Heart right ventricle (tissue), 16 donors: ENCODE data around the gene ANKH. TPM values are rescaled to one million over a fixed set of nuclear protein-coding genes. Genes with fewer than 3 reads are reported as not detected.

Experiments used
- ATAC-seq, 8 donors: fragments of 200-7000 bp; cut with Tn5 transposase; one replicate each; pipeline ENCODE4 v1.9.1; 2020; ENCODE audit warnings: mild to moderate bottlenecking in 8 of 8, moderate library complexity in 8 of 8, moderate number of reproducible peaks in 1 of 8
- DNase-seq, 2 donors: peaks; one replicate each; pipeline ENCODE4 v3.0.0-alpha.2; 2020
- H3K27ac ChIP-seq, 10 donors: fragments of 200-600 bp; sonication (generic) in 2 of 10; one replicate each; pipeline versions ENCODE4 v1.5.0 to v1.8.0; 2020 to 2022; ENCODE audit warnings: mild to moderate bottlenecking in 3 of 10
- H3K27me3 ChIP-seq, 7 donors: fragments of 200-600 bp; one replicate each; pipeline ENCODE4 v1.8.0; 2021 to 2022; ENCODE audit warnings: mild to moderate bottlenecking in 2 of 7
- H3K36me3 ChIP-seq, 9 donors: fragments of 200-600 bp; sonication (generic) in 1 of 9; one replicate each; pipeline versions ENCODE4 v1.5.0 to v1.8.0; 2020 to 2022; ENCODE audit warnings: mild to moderate bottlenecking in 2 of 9
- H3K4me1 ChIP-seq, 9 donors: fragments of 200-600 bp; sonication (generic) in 1 of 9; one replicate each; pipeline versions ENCODE4 v1.5.0 to v1.8.0; 2020 to 2022; ENCODE audit warnings: mild to moderate bottlenecking in 4 of 9
- H3K4me3 ChIP-seq, 10 donors: fragments of 200-600 bp; sonication (generic) in 2 of 10; one replicate each; pipeline versions ENCODE4 v1.5.0 to v1.8.0; 2020 to 2022; ENCODE audit warnings: mild to moderate bottlenecking in 7 of 10, moderate library complexity in 2 of 10
- H3K9me3 ChIP-seq, 11 donors: fragments of 200-600 bp in 10 of 11; sonication (generic) in 2 of 11; one replicate each; pipeline versions ENCODE4 v1.5.0 to v1.8.0; 2013 to 2022; ENCODE audit warnings: mild to moderate bottlenecking in 2 of 11, control low read depth in 1 of 11, moderate library complexity in 1 of 11
- CTCF ChIP-seq, 9 donors: fragments of 200-600 bp; sonication (generic) in 2 of 9; IDR thresholded peaks; one replicate each; pipeline versions ENCODE4 v1.5.0 to v1.8.0; 2021 to 2022; ENCODE audit warnings: antibody characterized with exemption in 9 of 9, mild to moderate bottlenecking in 5 of 9, moderate library complexity in 1 of 9
- WGBS, 2 donors: extraction: QIAGEN DNeasy Blood & Tissue Kit; methylation state at CpG; one replicate each; pipeline ENCODE4 v1.1.7; 2013; ENCODE audit warnings: inconsistent platforms in 1 of 2; 5-methylcytosine and 5-hydroxymethylcytosine counted together
- intact Hi-C, 10 donors: fragments of 100-400 bp; cut with DNase I; formaldehyde crosslinking; loops; one replicate each; pipeline versions ENCODE4 v1.11.1 to v1.14.2; 2022
- polyA plus RNA-seq, 2 donors: library from polyadenylated mRNA; stranded (reverse); fragments of 200-250 nt; gene quantifications; one replicate each; pipeline ENCODE4 v1.2.3, GENCODE V29; 2013
- total RNA-seq, 10 donors: library from RNA; stranded (reverse); fragmentation: NEBNext Ultra II Directional in 3 of 10; extraction: Animal tissue kit (Norgen Biotek cat#: 25700) in 3 of 10; gene quantifications; one replicate each; pipeline versions ENCODE4 v1.2.1 to v1.2.4, GENCODE V29; 2021 to 2023
- donor health status: Arrhythmogenic right ventricular cardiomyopathy.
- donor health status: ischemic (EF 13 %, LVEDD 7.1; RV severe dilation, severe dysfunction).
- donor health status: healthy with polysubstance abuse.
- donor health status: DM: no; HTN: yes; CAD: no.
- donor health status: DM: no; HTN: no; CAD: no.
- donor health status: ischemic (EF 25% LVEDD 6.9; RV normal size, moderate dysfunction).
- donor health status: ischemic (EF 25% LVEDD 5.7; RV mildly dilated, moderate dysfunction).
- donor health status: healthy.
- donor health status: DM: yes; HTN: yes; CAD: no.
- donor health status: Ischemic cardiomyopathy.
- donor health status: ischemic (EF 35%, LVEDD 5.7; RV mildly dilated, moderate dysfunction).
- donor health status: nonischemic (EF 11% LVEDD 7.7; RV severe dilation, severe dysfunction).
- donor health status: DM: yes; HTN: yes; CAD: no.
- donor health status: PGD.
- donor health status: ischemic (EF 29% LVEDD 5.4; RV normal size, mild dysfunction).
- donor health status: nonischemic (EF 23%, LVEDD 6.1; RV moderate dilation, normal function).

Gene ANKH
- total and polyA plus RNA-seq, 12 donors: 51.0 to 256 (median 192) TPM

GRCh38 chr5:14741131-14741530 lies 130.4 kb downstream of the ANKH start:
- WGBS, 2 donors: 97 to 98% methylated on average over 13 of the region's 13 CpGs
- H3K4me3 ChIP-seq: no peak overlapping the region
- no peaks in the 10 kb centered on the region for H3K27me3 ChIP-seq
- TF ChIP-seq CTCF (IDR thresholded peaks at IDR 0.05): no peak
- ATAC-seq (no peak), DNase-seq (no peak)
- intact Hi-C loops: no loop called here
- H3K4me1 ChIP-seq: peaks cover 6 to 72% (median 39%) of the 10 kb centered on the region in 9 donors
- H3K9me3 ChIP-seq: no peaks in the 10 kb centered on the region
- peaks cover 0 to 96% (median 36%) of the 10 kb centered on the region in 9 donors for H3K36me3 ChIP-seq
- H3K27ac ChIP-seq: peak overlapping the region in 2 of 10 donors; percentile 3 to 68

GRCh38 chr5:14739981-14740380 lies 131.6 kb downstream of the ANKH start:
- Histone ChIP-seq H3K4me3 (no peak overlapping the region), H3K27me3 (no peaks in the 10 kb centered on the region), H3K4me1 (peaks cover 10 to 77% (median 36%) of the 10 kb centered on the region in 9 donors), H3K27ac (peak overlapping the region in 9 of 10 donors; percentile 4 to 68 (median 55)), H3K36me3 (peaks cover 0 to 88% (median 31%) of the 10 kb centered on the region in 9 donors), H3K9me3 (no peaks in the 10 kb centered on the region)
- no peak for TF ChIP-seq CTCF (IDR thresholded peaks at IDR 0.05)
- DNase-seq (no peak), ATAC-seq (no peak)
- 64% methylated on average over 5 of the region's 5 CpGs for WGBS, 2 donors
- intact Hi-C loops: loop anchor here in 2 of 10 donors (10.0 kb wide), 2 partner anchors 125 to 135 kb away; partner anchors contain the start of gene ANKH (in 1 of the 2)

GRCh38 chr5:14739538-14739937 lies 132.0 kb downstream of the ANKH start:
- ATAC-seq (peak in 6 of 8 donors; percentile 46 to 68 (median 58)), DNase-seq (no peak)
- WGBS, 2 donors: 48 to 53% methylated on average over 3 of the region's 3 CpGs
- Histone ChIP-seq H3K36me3 (peaks cover 0 to 88% (median 31%) of the 10 kb centered on the region in 9 donors), H3K9me3 (no peaks in the 10 kb centered on the region), H3K4me3 (no peak overlapping the region), H3K27ac (peak overlapping the region; percentile 4 to 68 (median 48)), H3K4me1 (peaks cover 10 to 72% (median 33%) of the 10 kb centered on the region in 9 donors), H3K27me3 (no peaks in the 10 kb centered on the region)
- intact Hi-C loops: loop anchor here in 2 of 10 donors (10.0 kb wide), 2 partner anchors 125 to 135 kb away; partner anchors contain the start of gene ANKH (in 1 of the 2)
- no peak for TF ChIP-seq CTCF (IDR thresholded peaks at IDR 0.05)

GRCh38 chr5:14738050-14738449 lies 133.5 kb downstream of the ANKH start:
- H3K4me1 ChIP-seq: peaks cover 10 to 61% (median 31%) of the 10 kb centered on the region in 9 donors
- 70 to 81% methylated on average over 5 of the region's 5 CpGs for WGBS, 2 donors

More at GRCh38 chr5:14738050-14738449, 133.5 kb downstream of the ANKH start:
- DNase-seq (no peak), ATAC-seq (no peak)
- H3K27ac ChIP-seq: peak overlapping the region in 1 of 10 donors; percentile 24
- H3K9me3 ChIP-seq: no peaks in the 10 kb centered on the region
- no peak overlapping the region for H3K4me3 ChIP-seq
- TF ChIP-seq CTCF (IDR thresholded peaks at IDR 0.05): no peak
- intact Hi-C loops: loop anchor here in 2 of 10 donors (10.0 kb wide), 2 partner anchors 127 to 137 kb away; partner anchors contain the start of gene ANKH (in 1 of the 2)
- H3K36me3 ChIP-seq: peaks cover 0 to 88% (median 27%) of the 10 kb centered on the region in 9 donors
- H3K27me3 ChIP-seq: no peaks in the 10 kb centered on the region
